DOHH2 (cell line): ENCODE data around the gene CCR2.

ENCODE experiments used
- EZH2phosphoT487 ChIP-seq: fragments of 200-600 bp; sonication (generic); IDR thresholded peaks from 2 replicates; pipeline ENCODE4 v1.6.1; 2017; ENCODE audit warnings: borderline replicate concordance, mild to moderate bottlenecking, antibody characterized with exemption, low read length, moderate library complexity, mixed read lengths
- TF ChIP-seq, protein P1 (sequence below): fragments of 200-600 bp; sonication (generic); IDR thresholded peaks from one replicate; pipeline ENCODE4 v1.5.1; 2014; ENCODE audit warnings: antibody characterized with exemption, mild to moderate bottlenecking, low read depth, low read length; ENCODE audit not compliant: poor library complexity, severe bottlenecking

- TF ChIP-seq, protein P1, sequence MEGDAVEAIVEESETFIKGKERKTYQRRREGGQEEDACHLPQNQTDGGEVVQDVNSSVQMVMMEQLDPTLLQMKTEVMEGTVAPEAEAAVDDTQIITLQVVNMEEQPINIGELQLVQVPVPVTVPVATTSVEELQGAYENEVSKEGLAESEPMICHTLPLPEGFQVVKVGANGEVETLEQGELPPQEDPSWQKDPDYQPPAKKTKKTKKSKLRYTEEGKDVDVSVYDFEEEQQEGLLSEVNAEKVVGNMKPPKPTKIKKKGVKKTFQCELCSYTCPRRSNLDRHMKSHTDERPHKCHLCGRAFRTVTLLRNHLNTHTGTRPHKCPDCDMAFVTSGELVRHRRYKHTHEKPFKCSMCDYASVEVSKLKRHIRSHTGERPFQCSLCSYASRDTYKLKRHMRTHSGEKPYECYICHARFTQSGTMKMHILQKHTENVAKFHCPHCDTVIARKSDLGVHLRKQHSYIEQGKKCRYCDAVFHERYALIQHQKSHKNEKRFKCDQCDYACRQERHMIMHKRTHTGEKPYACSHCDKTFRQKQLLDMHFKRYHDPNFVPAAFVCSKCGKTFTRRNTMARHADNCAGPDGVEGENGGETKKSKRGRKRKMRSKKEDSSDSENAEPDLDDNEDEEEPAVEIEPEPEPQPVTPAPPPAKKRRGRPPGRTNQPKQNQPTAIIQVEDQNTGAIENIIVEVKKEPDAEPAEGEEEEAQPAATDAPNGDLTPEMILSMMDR: no peak
- no peak for TF ChIP-seq EZH2phosphoT487
Measured at GRCh38 chr3:46389306-46389705, 35.4 kb downstream of the CCR2 start.
